GM12872 (cell line): ENCODE measurements around the gene TRIM7.

ENCODE experiments used
- TF ChIP-seq, protein P1 (sequence below): IDR thresholded peaks from 3 replicates; pipeline ENCODE4 v1.5.1; 2011; ENCODE audit warnings: low read depth, mild to moderate bottlenecking, low read length, moderate library complexity; ENCODE audit not compliant: insufficient read depth

TRIM7 gene

DNA sequence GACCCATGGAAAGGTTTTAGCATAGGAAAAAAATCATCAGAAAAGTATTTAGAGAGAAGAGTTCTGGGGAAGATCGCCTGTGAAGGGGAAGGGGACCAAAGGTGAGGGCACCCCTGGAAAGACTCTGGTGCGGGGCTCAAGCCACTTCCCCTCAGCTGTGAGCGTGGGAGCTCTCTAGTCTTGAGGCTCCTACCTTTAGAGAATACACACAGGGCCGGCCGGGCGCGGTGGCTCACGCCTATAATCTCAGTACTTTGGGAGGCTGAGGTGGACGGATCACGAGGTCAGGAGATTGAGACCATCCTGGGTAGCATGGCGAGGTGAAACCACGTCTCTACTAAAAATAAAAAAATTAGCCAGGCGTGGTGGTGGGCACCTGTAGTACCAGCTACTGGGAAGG is 25.0 kb upstream of the TRIM7 start:
- TF ChIP-seq, protein P1, sequence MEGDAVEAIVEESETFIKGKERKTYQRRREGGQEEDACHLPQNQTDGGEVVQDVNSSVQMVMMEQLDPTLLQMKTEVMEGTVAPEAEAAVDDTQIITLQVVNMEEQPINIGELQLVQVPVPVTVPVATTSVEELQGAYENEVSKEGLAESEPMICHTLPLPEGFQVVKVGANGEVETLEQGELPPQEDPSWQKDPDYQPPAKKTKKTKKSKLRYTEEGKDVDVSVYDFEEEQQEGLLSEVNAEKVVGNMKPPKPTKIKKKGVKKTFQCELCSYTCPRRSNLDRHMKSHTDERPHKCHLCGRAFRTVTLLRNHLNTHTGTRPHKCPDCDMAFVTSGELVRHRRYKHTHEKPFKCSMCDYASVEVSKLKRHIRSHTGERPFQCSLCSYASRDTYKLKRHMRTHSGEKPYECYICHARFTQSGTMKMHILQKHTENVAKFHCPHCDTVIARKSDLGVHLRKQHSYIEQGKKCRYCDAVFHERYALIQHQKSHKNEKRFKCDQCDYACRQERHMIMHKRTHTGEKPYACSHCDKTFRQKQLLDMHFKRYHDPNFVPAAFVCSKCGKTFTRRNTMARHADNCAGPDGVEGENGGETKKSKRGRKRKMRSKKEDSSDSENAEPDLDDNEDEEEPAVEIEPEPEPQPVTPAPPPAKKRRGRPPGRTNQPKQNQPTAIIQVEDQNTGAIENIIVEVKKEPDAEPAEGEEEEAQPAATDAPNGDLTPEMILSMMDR: no peak

DNA sequence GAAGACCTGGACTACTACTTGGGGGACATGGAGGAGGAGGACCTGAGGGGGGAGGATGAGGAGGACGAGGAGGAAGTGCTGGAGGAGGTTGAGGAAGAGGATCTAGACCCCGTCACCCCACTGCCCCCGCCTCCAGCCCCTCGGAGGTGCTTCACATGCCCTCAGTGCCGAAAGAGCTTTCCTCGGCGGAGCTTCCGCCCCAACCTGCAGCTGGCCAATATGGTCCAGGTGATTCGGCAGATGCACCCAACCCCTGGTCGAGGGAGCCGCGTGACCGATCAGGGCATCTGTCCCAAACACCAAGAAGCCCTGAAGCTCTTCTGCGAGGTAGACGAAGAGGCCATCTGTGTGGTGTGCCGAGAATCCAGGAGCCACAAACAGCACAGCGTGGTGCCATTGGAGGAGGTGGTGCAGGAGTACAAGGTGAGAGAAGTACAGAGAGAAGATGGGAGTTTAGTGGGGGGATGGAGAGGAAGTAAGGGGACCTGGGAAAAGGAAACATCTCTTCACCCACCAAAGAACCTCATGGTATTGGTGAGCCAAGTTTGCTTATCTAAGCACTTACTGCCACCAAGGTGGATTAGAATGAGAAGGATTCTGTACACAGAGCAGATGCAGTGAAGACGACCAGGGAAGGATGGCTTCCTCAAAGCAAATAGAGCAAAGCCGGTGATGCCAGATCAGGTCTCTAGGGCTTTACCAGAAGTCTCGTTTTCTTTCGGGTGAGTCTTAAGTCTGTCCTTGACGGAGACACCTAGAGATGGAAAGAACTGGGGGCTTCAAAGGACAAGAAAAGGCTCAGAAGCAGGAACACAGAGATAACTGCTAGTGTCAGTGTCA is 19.6 kb upstream of the TRIM7 start:
- TF ChIP-seq, protein P1: no peak

DNA sequence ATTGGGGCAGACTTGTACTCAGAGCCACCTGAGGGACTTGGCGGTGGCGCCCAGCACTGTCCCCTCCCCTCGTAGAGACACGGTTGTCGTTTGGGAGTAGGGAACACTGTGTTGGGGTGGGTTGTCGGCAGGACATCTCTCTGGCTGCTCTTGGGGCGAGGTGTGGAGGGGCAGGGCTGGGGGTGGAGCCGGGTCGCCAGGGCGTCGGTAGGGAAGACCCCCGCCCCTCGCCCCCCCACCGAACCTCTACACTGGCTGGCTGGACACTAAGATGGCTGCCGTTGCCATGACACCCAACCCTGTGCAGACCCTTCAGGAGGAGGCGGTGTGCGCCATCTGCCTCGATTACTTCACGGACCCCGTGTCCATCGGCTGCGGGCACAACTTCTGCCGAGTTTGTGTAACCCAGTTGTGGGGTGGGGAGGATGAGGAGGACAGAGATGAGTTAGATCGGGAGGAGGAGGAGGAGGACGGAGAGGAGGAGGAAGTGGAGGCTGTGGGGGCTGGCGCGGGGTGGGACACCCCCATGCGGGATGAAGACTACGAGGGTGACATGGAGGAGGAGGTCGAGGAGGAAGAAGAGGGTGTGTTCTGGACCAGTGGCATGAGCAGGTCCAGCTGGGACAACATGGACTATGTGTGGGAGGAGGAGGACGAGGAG is 18.9 kb upstream of the TRIM7 start:
- TF ChIP-seq, protein P1: no peak

DNA sequence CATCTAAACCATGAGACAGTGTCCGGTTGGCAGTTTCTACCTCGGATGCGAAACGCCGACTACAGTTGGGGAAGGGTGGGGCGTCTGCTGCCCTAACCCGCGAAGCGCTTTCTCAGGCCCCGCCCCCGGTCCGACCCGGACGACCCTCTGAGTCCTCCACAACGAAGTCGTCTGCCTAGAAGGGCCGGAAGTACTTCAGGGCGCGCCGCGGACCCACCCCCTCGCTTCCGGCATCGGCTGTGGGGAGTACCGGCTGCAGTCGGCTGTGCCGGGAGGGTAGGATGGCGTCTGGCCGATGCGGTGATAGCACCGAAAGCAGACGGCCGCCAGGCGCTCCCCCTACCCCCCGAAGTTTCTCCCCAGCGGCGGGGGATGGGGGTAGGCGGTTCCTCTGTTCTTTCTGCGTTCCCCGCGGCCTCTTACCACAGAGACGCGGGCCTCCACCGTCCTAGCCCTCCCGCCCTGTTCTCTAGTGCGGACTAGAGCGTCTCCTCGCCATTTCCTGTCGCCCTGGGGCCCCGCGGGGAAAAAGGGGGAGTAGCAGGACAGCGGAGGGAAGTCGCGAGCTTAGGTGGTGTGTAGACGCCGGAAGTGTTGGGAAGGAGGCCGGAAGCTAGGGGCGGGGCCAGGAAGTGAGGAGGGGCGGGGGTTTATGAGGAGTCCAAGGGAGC is 18.2 kb upstream of the TRIM7 start, which contains the start of gene TRIM41:
TRIM41 (plus strand) TSS at position 224 of the 671 bp plus-strand sequence. CDS start 719 bp downstream, outside the sequence.
- TF ChIP-seq, protein P1: no peak

DNA sequence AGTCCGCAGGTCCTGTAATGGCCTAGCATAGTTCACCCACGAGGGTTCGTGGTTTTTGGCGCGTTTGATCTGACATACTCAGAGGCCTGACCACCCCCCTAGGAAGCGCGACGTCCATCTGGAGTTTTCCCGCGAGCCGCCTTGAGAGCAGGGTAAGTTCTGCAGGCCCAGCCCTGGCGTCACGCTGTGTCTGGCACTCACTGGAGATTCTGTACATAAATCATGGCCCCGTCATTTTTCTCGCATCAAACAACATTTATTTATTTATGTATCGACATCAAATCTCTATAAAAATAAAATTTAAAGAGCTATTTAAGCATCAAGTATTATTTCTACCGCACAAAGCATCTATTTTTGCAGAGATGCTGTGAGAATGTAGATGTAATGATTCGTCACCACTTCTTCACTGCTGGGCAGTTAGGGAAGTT is 17.6 kb upstream of the TRIM7 start:
- TF ChIP-seq, protein P1: no peak

DNA sequence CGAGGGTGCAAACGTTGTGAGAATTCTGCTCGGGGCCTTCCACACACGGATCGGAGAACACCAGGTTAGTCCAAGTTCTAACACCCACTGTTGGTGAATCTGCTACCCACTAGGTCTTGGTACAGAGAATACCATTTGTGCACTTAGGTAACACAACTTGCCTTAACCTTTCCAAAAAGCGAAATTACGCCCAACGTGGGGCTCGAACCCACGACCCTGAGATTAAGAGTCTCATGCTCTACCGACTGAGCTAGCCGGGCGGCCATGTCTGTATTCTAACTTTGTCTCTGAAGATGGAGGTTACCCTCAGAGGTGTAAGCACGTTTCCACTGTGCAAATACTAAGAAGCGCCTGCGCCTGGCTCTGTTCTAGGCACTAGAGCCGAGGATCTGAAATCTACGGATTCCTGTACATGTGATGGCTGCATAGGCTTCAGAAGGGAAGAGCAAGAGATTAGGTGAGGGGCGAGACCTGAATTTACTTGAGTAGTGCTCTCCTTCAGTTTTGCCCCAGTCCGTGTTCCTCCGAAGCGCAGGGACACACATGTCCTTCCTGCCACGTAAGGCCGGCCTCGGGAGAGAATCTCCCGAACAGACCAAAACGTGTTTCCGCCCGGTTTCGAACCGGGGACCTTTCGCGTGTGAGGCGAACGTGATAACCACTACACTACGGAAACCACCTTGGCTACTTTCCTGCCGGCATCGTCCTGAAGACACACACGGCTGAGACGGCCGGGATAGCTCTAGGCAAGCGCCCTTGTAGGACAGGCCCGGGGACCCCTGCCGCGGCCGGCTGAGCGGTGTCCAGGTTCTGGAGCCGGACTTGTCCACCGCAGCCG is 17.0 kb upstream of the TRIM7 start:
- TF ChIP-seq, protein P1: no peak
